Activated CD4-positive, alpha-beta T cell treated with anti-CD3 and anti-CD28 coated beads for 1 hour (primary cell): Measurements from ENCODE around the gene ATXN7L3.
"Not testable (repeated sequence)": the region's sequence is repeated elsewhere in the genome, so short reads cannot be mapped to it uniquely, and the experiment has no call there.

Source experiments
- DNase-seq: peaks from one replicate; pipeline ENCODE4 v3.0.0-alpha.2; 2020

The ATXN7L3 gene, protein sequence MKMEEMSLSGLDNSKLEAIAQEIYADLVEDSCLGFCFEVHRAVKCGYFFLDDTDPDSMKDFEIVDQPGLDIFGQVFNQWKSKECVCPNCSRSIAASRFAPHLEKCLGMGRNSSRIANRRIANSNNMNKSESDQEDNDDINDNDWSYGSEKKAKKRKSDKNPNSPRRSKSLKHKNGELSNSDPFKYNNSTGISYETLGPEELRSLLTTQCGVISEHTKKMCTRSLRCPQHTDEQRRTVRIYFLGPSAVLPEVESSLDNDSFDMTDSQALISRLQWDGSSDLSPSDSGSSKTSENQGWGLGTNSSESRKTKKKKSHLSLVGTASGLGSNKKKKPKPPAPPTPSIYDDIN

DNA sequence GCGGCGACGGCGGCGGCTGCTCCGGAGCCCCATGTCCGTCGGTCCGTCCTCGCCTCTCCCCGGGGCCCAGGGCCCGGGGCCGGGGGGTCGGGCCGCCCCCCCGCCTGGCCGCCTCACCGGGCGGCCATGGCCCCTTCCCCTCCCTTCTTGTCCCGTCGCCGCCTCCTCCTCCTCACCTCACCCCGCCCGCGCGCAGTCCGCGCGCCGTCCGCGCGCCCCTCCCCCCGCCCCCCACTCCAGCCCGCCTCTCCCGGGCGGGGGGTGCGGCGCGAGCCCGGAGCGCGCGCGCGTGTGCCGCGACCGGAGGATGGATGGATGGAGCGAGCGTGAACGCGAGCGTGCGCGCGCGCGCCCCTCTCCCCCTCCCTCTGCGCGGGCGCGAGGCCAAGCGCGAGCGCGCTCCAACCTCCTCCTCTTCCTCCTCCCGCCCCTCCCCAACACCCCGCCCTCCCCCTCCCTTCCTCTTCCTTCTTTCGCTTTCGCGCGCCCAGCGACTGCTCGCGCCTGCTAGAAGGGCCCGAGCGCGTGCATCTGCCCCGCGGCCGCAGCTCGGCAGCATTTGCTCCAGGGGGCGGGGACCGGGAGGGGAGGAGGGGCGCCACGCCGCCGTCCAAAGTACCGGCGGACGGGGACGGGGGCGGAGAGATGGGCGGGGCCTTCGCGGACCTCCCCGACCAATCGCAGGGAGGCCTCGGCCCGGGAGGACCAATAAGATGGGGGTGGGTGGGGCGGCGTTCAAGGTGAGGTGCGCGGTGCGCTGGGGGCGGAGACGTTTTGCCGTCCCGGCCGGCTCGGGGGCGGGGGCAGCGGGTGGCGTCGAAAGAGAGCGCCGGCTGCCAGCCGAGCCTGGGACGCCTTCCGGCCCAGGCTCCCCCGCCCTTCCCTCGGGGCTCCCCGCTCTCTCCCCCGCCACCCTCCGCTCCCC is at the start of gene ATXN7L3:
ATXN7L3 (minus strand) TSS at position 332 of the 925 bp plus-strand sequence. CDS start 1,814 bp downstream, outside the sequence.
- peak; percentile 99 for DNase-seq

DNA sequence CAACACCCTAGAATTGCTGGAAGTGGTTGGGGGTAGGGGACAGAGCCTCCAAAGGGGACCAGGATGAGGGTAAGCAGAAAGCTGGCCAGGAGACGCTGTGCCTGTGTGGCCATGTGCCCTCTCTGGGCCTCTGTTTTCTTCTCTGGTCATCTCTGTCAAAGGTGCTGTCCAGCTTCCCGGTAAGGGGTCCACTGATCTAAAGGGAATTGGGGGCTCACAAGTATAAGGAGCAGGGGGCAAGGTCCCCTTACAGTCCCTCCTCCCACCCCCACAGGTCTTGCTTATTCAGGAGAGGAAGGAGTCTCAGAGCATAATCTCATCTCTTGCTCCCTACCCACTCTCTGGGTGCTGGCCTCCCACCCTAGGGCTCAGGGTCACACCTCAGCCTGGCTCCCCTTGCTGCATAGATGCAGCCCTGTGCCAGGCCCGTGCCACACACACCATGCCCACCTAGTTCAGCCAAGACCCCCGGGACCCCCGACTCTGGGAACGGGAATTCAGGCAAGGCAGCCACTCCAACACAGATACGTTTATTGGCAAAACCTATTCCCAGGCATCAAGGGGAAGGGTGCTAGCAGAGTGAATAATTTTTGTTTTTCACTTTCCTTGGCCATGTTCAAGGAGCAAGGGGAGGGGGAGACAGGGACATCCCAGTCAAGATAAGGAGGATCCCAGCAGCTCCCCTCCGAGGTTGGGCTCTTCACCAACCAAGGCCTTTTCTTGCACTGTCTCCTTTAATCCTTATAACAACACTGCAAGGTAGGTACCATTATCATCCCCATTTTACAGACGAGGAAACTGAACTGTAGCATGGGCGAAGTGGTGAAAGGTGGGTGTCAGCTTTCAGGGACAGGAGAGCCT is 48.4 kb upstream of the ATXN7L3 start:
- DNase-seq = no peak

DNA sequence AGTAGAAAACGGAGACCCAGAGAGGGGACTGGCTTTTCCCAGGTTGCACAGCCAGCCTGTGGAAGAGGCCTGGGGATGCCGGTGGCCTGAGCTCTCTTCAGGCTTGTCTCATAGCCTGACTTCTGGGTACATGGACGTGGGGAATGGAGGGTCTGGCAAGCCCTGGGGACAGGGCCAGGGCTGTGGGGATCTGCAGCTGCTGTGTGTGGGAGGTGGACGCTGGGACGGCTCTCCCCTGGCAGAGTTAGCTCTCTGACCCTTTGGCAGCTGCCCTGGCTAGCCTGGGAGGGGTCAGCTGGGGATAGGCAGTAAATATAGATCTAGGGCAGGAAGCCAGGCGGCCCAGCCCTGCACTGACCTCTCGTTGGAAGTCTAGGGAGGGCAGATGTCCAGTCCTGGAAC is 47.8 kb upstream of the ATXN7L3 start:
- no peak for DNase-seq

DNA sequence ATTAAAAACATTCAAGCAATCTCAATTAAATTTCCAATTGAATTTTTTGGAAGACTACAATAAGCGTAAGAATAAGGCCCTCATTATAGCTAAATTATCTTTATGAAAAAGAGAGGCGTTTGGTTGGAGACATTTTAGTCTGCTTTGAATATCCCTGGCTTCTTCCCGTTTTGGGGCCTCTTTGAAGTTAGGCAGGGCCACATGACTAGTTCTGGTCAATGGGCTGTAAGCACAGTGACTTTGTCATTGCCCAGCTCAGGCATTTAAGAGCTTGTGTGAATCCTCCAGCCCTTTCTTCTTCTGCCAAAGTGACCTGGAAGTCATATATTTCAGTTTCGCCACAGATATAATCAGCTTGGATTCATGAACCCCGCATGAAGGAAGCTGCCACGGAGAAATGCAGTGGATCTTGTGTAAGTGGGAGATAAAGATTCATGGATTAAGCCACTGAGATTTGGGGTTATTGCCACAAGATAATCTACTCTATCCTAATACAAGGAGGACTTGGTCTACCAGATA is 41.5 kb upstream of the ATXN7L3 start:
- no peak for DNase-seq

DNA sequence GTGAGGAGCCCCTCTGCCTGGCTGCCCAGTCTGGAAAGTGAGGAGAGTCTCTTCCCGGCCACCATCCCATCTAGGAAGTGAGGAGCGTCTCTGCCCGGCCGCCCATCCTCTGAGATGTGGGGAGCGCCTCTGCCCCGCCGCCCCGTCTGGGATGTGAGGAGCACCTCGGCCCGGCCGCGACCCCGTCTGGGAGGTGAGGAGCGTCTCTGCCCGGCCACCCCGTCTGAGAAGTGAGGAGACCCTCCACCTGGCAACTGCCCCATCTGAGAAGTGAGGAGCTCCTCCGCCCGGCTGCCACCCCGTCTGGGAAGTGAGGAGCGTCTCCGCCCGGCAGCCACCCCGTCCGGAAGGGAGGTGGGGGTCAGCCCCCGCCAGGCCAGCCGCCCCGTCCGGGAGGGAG is 38.2 kb upstream of the ATXN7L3 start:
- not testable (repeated sequence) for DNase-seq

DNA sequence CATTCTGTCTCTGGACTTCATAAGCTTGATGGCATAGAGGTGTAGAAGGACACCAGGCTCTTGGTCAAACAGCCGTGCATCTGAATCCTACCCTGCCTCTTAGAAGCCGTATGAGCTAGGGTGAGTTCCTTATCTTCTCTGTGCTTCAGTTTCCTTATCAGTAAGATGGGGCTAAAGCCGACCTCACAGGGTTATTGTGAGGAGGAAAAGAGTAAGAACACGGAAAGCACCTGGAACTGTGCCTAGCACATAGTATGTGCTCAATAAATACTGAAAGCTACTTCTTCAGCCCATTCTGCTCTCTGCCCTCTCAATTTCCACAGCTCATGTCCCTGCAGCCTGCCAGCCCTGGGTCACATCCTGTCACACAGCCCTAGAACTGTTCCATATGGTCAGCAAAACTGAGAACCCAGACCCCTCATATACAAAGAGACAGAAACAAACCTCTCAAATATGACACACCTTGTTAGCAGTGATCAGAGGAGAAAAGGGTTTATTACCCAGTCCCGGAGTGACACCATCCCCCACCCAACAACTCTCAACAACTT is 36.8 kb upstream of the ATXN7L3 start:
- no peak for DNase-seq

DNA sequence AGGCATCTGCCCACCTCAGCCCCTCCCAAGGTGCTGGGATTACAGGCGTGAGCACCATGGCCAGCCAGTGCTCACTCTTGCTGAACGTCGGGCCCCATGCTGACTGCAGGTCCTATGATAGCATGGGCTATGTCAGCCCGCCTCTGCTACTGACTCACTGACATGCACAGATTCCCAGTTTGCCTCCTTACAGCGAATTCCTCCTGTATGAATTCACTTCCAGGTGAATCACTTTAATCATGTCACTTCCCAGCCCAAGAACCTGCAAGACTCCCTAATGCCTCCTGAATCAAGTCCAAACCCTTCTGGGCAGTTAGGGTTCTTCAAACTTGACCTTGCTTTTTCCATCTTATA is 35.9 kb upstream of the ATXN7L3 start:
- DNase-seq = no peak

DNA sequence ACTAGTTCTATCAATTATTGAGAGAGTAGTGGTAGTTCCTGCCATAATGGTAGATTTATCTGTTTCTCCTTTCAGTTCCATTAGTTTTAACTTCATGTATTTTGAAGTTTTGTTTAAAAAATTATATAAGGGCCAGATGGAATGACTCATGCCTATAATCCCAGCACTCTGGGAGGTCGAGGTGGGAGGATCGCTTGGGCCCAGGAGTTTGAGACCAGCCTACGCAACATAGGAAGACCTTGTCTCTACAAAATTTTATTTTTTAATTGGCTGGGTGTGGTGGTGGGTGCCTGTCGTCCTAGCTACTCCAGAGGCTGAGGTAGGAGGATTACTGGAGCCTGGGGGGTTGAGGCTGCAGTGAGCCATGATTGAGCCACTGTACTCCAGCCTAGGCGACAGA is 33.9 kb upstream of the ATXN7L3 start:
- no peak for DNase-seq

DNA sequence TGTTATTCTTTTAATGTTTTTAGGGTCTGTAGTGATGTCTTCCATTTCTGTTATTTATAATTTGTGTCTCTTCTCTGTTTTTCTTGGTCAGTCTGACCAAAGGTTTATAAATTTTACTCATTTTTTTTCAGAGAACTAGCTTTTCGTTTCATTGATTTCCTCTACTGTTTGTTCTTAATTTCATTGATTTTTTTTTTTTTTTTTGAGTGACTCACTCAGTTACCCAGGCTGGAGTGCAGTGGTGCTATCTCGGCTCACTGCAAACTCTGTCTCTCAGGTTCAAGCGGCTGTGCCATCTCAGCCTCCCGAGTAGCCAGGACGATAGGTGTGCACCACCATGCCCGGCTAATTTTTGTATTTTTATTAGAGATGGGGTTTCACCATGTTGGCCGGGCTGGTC is 32.4 kb upstream of the ATXN7L3 start:
- no peak for DNase-seq

DNA sequence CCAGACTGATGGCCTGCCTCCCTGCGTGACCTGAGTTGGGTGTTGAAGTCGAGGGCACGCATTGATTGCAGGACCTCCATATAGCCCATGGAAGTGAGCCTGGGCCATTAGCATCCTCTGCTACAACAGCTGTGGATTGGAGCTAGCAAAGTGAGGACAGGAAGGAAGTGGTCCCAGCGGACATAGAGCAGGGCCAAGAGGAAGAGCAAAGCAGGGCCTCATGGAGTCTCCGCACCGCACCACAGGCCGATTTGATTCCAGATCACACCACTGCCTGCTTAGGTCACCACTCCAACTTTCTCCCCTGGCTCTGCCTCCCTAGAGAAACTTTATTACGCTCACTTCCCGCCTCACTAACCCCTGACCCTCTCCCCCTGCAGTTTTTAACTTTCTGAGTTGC is 30.5 kb upstream of the ATXN7L3 start:
- no peak for DNase-seq

DNA sequence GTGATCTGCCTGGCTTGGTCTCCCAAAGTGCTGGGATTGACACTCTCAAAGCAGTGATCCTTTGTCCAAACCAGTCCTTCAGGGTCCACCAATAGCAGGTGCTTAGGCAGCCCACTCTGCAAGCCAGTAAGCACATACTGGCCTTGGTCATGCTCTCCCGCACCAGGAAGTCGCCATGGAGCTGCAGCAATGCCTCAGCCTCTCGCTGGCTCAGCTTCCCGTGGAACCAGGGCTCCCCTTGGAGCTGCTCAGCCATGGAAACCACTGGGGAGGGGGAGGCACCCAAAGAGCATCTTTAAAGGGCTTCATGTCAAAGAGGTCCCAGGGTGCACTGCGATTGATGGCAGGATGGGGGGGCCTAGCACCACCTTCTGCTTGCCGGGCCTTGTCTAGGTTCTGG is 29.4 kb upstream of the ATXN7L3 start:
- no peak for DNase-seq

DNA sequence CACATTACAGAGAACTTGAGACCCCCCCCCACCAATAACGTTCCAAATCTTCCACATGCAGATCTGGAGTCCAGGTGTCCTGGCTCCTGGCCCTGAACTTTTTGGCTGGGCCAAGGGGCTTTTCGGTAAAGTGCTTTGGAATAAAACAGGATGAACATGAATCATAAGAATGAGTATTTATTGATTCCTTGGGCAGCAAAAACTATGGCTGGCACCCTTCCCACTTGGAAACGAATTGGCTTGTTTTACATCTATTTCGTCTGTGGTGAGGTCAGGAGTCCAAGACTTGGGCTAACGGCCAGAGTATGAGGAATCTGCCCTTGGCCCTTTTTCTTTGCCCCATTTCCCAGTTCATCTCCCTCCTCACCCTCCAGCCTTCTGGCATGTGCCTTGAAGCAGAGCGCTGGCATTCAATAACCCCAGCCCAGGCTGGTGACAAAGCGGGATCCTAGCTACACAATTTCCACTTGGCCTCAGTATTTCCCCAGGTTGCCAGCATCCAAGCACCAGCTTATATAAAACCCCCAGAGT is 23.9 kb upstream of the ATXN7L3 start:
- no peak for DNase-seq

DNA sequence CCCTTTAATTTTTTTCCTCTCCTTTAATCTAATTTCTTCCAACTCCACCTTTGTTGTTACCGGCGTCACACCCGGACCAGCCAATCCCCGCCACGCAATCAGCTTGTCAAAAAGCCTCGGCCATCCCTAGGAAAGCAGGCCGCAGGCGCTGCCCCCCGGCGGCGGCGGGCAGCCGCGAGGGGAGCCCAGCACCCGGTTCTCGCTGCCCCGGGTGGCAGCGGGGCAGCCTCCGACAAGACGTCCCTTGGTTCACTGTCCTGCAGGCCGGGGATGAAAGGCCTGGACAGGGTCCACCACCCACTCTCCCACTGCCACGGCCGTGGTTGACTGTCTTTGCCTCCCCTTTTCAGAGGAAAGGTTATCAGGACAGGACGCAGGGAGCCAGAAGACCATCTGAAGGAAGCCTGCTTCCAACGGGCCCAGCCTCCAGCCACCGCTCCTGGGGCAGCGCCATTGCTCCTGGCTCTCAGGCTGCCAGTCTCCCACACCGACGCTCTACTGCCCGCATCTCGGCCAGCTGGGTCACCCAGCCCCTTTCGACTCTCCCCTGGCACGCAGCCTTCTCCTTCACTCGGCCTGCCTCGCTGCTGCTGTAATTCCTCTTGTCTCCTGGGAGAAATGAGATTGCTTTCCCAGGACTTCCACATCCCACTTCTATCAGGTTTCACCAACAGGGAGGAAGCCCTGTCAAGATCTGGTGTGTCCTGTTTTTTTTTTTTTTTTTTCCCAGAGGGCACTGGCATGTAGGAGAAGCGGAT is 22.6 kb upstream of the ATXN7L3 start:
- DNase-seq = no peak

DNA sequence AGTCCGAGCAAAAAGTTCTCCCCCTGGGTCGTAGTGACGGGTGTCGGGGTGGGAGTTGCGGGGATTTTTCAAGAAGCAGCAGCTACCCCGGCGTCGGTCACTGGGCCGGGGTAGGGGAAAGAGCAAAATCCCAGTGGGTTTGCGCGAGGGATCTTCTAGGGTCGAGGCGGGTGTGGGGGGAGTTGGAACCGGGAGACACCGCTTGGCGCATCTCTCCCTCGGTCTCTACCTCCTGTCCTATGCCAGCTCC is 22.1 kb upstream of the ATXN7L3 start:
- DNase-seq = no peak

DNA sequence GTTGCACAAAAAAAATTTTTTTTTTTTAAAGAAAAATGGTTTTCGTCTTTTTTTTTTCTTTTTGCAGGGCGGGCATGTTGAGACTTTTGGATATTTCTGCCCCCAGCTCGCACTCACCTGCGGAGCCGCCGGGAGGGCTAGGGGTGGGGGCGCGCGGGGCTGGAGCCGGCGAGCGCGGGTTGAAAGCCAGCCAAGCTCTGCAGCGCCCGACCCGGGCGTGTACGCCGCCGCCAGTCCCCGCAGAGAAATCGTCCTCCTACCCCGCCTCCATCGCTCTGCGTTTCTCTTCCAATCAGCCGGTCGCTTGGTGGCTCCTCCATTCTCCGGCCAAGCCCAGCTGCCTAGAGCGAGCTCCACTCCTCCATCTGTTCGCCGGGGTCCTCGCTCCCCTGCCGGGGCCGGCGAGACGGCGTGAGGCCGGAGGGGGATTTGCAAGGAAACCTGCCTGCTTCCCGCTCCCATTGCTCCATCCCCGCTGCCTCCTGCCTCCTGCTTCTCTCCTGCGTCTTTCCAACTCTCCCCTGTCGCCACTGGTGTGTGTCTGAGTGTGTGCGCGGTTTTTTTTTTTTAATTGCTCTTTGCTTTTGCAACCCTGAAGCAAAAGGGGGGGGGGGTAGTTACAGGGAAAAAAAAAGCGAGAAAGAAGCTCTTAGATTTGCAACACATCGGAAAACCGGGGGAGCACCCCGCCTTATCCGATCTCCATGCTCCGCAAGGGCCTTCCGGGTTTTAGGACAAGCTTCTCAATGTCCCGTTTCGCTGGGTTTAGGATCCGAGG is 21.6 kb upstream of the ATXN7L3 start:
- DNase-seq = peak; percentile 46

DNA sequence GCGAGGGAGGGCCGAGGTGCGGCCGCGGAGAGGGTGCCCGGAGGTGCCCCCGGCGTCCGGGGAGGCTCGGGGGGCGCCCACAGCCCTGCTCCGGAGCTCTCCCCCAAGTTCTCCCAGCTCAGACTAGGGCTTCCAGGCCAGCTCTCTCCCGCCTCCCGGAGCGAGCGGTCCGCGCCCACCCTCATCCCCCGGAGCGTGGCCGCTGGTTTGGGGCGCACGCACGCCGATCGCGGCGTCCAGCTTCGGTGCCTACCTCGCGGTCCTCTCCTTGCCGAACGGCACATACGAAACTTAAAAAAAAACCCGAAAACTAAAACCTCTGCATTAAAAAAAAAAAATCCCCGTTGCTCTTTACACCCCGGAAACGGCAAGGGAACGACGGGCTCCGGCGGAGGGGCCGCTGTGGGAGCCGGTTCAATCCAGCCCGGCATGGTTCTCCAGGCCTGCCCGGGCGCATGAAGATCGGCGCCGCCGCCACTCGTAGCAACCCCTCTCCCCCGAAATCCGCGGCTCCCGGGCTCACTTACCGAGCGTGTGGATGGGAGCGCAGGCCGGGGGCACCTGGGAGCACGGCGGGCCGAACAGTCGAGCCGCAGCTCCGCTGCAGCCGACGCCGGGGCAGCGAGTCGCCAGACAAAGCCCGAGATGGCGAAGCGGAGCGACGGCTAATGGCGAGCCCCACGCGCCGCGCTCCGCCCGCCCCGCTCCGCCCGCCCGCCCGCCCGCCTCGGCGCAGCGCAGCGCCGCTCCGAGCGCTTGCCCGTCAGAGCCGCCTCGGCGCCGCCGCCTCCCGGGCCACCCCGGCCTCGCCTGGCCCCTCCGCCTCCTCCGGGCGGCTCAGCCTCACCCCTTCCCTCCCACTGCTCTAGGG is 20.8 kb upstream of the ATXN7L3 start:
- DNase-seq = peak; percentile 38

DNA sequence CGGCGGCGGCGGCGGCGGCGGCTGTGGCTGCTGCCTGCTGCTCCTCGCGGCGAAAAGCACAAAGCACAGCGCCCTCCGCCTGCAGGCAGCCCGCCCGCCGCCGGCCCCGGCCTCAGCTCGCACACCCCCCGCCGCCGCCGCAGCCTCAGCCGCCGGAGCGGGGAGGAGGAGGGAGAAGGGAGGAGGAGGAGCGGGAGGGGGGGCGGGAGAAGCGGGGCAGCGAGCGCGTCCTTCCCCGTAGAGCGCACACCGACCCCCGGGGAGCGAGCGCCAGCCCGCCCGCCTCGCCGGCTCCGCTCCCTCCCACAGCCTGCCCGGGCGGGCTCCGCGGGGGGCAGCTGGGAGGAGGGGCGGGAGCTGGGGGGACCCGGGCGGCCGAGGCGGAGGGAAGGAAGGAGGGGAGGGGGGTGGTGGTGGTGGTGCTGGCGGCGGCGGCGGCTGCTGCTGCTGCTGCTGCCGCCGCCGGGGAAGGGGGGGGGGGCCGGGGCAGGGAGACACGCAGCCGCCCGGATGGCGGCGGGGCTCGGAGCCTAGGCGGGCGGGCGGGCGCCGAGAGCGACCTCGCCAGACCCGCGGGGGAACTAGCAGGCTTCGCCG is 20.0 kb upstream of the ATXN7L3 start, which contains the start of gene UBTF:
UBTF (minus strand) TSS at position 60 of the 597 bp plus-strand sequence. CDS start 1,446 bp downstream, outside the sequence.
- peak; percentile 62 for DNase-seq

DNA sequence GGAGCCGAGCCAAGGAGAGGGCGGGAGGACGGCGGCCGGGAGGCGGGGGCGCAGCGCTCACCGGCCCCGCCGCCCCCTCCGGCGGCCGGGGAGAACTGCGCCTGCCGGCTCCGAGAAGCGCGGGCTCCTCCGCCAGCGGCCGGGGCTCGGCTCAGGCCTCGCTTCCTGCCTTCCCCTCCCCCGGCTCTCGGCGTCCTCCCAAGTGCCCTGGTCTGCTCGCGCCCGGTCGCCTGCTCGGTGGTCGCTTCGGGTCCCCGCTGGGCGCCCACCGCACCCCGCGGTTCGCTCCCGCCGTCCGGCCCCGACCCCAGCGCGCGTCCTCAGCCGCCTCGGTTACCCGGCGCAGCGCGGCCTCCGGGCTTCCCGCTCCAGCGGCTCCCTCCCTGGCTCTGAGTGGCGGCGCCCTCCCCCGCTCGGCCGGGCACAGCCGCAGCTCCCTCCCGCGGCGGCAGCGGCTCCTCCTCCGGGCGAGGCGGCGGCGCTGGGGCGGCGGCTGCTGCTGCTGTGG is 19.5 kb upstream of the ATXN7L3 start:
- peak; percentile 59 for DNase-seq
